Activated CD4-positive, alpha-beta T cell treated with anti-CD3 and anti-CD28 coated beads, Interleukin-10, Interleukin-2, amounts not matched to agents 100 ng/mL and 50 ng/mL, durations not matched to agents 16 hours and 8 hours (primary cell): Measurements from ENCODE around the gene MICAL3.

Experiments
- DNase-seq: peaks from one replicate; pipeline ENCODE4 v3.0.0-alpha.2; 2020

MICAL3 gene

GRCh38 chr22:17807578-17808410 lies 216.6 kb downstream of the MICAL3 start:
- DNase-seq, result no peak

DNA sequence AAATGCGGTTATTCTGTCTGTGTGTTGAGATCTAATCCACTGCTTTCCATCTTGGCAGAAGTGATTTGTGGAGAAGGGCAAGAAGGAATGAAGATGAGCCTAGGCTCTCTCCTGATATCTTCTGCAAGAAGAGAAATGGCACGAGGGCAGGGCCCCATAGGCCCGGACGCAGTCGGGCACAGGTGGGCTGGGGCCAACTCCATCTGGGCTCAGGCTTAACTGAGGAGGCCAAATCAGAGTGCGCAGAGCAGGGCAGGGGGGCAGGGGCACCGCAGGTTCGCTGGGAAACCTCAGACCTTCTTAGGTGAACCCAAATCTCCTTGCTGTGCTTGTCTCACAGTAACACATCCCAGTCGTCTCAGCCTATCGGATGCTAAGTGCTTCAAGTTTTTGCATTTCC lies 217.3 kb downstream of the MICAL3 start:
- no peak for DNase-seq

DNA sequence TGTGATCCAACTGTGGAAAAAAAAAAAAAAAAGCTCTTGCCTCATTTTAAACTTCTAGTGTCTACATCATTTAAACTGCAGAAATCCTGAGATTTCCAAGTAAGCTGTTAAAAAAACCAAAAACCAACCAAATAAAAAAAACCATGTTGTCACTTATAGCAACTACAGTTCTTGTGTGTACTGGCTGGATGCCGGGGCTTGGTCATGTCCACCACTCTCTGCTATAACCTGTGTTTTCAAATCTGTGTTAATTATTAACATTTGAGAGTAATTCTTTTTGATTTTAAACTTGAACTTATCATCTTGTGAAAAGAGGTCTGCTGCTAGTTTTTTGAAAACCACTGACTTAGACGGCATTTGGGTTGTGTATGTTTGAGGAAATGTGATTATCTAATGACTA lies 217.9 kb downstream of the MICAL3 start:
- no peak for DNase-seq

- no peak for DNase-seq
These were observed 219.9 kb downstream of the MICAL3 start for GRCh38 chr22:17804331-17805080.

DNA sequence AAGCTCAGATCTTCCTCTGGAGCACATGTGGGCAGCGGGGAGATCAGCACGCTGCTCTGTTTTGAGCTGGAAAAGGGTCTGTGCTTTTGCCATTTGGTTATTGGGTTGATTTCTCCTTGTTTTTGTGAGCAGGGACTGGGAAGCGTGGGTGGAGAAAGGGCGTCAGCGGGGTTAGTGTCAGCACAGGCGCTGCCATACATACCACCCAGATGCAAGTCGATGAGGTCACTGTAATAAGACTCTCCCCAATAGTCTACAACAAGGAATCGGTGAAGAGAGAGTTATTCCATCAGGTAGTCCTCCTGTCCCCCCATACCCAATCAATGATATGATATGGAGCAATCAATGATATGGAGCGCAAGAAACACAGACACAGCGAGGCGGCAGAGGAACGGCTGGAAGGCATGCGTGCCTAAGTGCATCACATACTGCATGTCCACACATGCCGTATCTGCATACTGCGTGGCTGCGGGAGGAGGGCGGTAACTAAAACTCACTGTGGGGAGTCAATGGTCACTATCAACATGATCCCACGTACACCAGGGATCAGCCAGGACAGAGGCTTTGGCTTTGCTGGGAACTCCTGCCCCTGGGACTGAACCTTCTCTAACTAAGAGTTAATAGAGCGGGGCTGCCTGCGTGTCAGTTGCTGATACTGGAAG lies 220.6 kb downstream of the MICAL3 start:
- no peak for DNase-seq

- no peak for DNase-seq
These were observed 221.5 kb downstream of the MICAL3 start for GRCh38 chr22:17802822-17803221.

DNA sequence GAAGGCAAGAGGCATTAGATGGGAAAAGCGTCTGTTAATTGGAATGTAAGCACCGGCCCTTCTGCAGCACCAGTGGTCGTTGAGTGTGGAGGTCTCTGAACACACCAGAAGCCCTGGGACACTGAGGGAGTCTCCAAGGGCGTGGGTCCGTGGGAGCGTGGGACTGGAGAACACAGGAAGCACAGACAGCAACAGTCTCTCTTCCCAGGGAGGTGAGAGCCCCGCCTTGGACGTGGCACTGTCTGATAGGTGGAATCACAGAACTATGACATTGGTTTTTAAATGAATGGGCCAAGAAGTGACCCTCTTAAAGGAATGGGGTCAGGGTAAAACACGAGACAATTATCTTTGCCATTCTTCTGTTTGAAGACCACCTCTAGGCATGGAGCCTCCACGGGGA lies 221.9 kb downstream of the MICAL3 start:
- no peak for DNase-seq

GRCh38 chr22:17797721-17798559 lies 226.4 kb downstream of the MICAL3 start:
- no peak for DNase-seq

- DNase-seq, result no peak
These were observed 227.7 kb downstream of the MICAL3 start for GRCh38 chr22:17796695-17797094.

- DNase-seq, result no peak
These were observed 228.5 kb downstream of the MICAL3 start for GRCh38 chr22:17795661-17796548.

GRCh38 chr22:17794726-17795542 lies 229.4 kb downstream of the MICAL3 start:
- no peak for DNase-seq

DNA sequence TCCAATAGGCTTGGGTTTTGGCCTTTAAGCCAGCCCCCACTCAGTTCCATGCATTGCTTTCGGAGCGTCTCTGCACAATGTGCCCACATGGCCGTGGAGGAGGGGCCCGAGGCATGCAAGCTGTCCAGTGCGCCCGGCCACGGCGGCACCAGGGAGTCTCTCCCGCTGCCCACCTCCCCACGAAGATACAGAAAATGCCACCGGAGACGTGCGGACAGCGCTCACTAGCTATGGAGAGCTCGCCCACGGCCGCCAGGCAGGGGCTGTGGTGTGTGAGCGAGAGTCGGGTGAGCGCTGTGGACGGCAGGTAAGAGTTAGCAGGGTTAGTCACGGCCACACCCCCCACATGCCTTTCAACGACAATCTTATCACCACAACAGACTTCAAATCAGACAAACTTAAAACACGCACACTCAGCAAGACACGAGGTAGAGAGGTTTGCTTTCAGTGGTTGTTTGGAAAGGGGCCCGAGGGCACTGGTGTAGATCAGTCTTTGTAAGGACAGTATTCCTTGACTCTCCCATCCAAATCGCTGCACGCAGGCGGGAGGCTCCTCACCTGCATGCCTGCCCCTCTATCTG lies 231.4 kb downstream of the MICAL3 start:
- no peak for DNase-seq

DNA sequence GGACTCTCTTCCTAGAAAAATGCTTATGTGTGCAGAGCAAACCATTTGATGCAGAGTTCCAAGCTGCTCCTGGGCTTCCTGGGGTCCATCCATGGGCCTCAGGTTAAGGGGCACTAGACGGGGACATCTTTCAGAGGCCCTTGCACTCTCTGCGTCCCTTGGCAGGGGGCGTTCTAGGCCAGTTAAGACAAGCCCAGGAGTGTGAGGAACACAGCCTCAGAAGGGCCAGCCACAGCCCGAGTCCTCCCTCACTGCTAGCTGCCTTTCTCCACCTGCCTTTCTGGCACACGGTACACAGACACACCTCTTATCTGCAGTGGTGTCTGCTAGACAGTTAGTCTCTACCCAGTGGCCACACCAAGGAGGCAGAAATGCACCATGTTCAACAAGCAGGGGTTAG lies 232.1 kb downstream of the MICAL3 start:
- no peak for DNase-seq

DNA sequence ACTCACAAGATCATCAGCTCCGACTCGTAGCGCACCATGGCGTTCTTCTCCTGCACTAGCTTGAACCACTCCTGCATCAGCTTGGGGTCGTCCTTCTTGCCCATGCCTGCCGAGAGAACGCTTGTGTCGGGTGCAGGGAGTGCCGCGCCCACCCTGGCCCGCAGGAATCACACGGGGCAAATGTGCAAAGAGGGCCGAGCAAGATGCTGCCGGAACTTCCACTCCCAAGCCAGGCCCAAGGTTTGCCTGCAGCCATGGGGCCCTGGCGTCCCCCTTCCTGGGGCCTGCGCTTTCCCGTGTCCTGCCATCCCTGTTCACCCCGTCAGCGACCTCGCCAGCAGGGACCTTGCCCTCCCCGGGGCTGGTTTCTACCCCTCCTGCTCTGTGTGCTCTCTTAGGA lies 233.2 kb downstream of the MICAL3 start:
- DNase-seq, result no peak

GRCh38 chr22:17789379-17790200 lies 234.8 kb downstream of the MICAL3 start:
- DNase-seq, result no peak

GRCh38 chr22:17788528-17789378 lies 235.6 kb downstream of the MICAL3 start:
- no peak for DNase-seq

- no peak for DNase-seq
These were observed 236.5 kb downstream of the MICAL3 start for GRCh38 chr22:17787716-17788330.

- no peak for DNase-seq
These were observed 237.1 kb downstream of the MICAL3 start for GRCh38 chr22:17787241-17787640.
